Kidney (tissue), 14 donors: ENCODE measurements around the gene PRDM16. TPM values are rescaled to one million over a fixed set of nuclear protein-coding genes. Genes with fewer than 3 reads are reported as not detected.

Source experiments
- DNase-seq, 5 donors: peaks; one replicate each; pipeline ENCODE4 v3.0.0-alpha.2; 2013 to 2020
- FAIRE-seq: peaks from 2 replicates; lab custom pipeline; 2012; peaks lifted over from hg19 to GRCh38; lab: Jason Lieb, UNC
- H3K27ac ChIP-seq, 2 donors: one replicate each; pipeline ENCODE4 v1.7.0; 2013; ENCODE audit warnings: low read depth in 2 of 2, low read length in 2 of 2, inconsistent platforms in 1 of 2
- H3K27me3 ChIP-seq: one replicate; pipeline ENCODE4 v1.7.1; 2013; ENCODE audit warnings: low read length, inconsistent platforms; ENCODE audit not compliant: control insufficient read depth, insufficient read depth
- H3K36me3 ChIP-seq, 3 donors: one replicate each; pipeline versions ENCODE4 v1.7.0 to v1.7.1; 2013; ENCODE audit warnings: low read length in 3 of 3, control low read depth in 1 of 3, inconsistent platforms in 1 of 3; ENCODE audit not compliant: insufficient read depth in 3 of 3, control insufficient read depth in 2 of 3
- H3K4me1 ChIP-seq, 3 donors: one replicate each; pipeline versions ENCODE4 v1.7.0 to v1.7.1; 2013; ENCODE audit warnings: low read length in 3 of 3, inconsistent platforms in 1 of 3, low read depth in 1 of 3; ENCODE audit not compliant: control insufficient read depth in 2 of 3, insufficient read depth in 2 of 3
- H3K4me3 ChIP-seq, 3 donors: one replicate each; pipeline versions ENCODE4 v1.7.0 to v1.8.1; 2013; ENCODE audit warnings: low read length in 3 of 3, control low read depth in 1 of 3, inconsistent platforms in 1 of 3
- H3K9ac ChIP-seq, 3 donors: one replicate each; pipeline versions ENCODE4 v1.7.0 to v1.7.1; 2013; ENCODE audit warnings: low read length in 3 of 3, control low read depth in 1 of 3, inconsistent platforms in 1 of 3
- H3K9me3 ChIP-seq, 3 donors: one replicate each; pipeline versions ENCODE4 v1.7.0 to v1.7.1; 2013; ENCODE audit warnings: low read length in 3 of 3, control low read depth in 1 of 3, inconsistent platforms in 1 of 3; ENCODE audit not compliant: control insufficient read depth in 2 of 3, insufficient read depth in 1 of 3
- CTCF ChIP-seq: IDR thresholded peaks from 3 replicates; pipeline ENCODE4 v1.5.1; 2012; ENCODE audit warnings: mild to moderate bottlenecking, moderate library complexity, borderline replicate concordance; ENCODE audit not compliant: insufficient read depth; ENCODE audit errors: extremely low read depth
- intact Hi-C: fragments of 100-400 bp; cut with DNase I; formaldehyde crosslinking; loops from one replicate; pipeline ENCODE4 v1.11.1; 2022
- polyA plus RNA-seq: library from polyadenylated mRNA; stranded (reverse); fragments of 350-450 nt; fragmentation: Illumina TruSeq; extraction: RNeasy Lipid Tissue Mini Kit (QIAGEN cat#74804); gene quantifications from one replicate; pipeline ENCODE4 v1.2.3, GENCODE V29; 2014; ENCODE audit warnings: low read depth, low replicate concordance; ENCODE audit not compliant: insufficient read depth
- total RNA-seq: library from RNA; stranded (reverse); fragmentation: NEBNext Ultra II Directional; extraction: Animal tissue kit (Norgen Biotek cat#: 25700); gene quantifications from one replicate; pipeline ENCODE4 v1.2.1, GENCODE V29; 2021
- donor health status: control.
- donor health status: control.
- donor health status: control.
- donor health status: control.
- donor health status: control.
- donor health status: DM: yes; HTN: yes; CAD: no.
- donor health status: Normal renal cell carcinoma (clear cell type).

The PRDM16 gene
- total and polyA plus RNA-seq, 2 donors from 2014 or later, result 3.0 to 21.9 TPM

- intact Hi-C loops, result no loop called here
- no peak for DNase-seq
- no peak overlapping the region for H3K27ac ChIP-seq
Measured at GRCh38 chr1:3197781-3198316, 128.8 kb downstream of the PRDM16 start.

GRCh38 chr1:3198371-3199271, 129.6 kb downstream of the PRDM16 start:
- no peaks in the 10 kb centered on the region for H3K36me3 ChIP-seq
- no peak overlapping the region for H3K9ac ChIP-seq
- DNase-seq, result no peak
- no peak overlapping the region for H3K4me3 ChIP-seq
- peaks cover 0 to 5% (median 0%) of the 10 kb centered on the region in 3 donors for H3K4me1 ChIP-seq
- no peak overlapping the region for H3K27ac ChIP-seq
- no peak for TF ChIP-seq CTCF
- no peaks in the 10 kb centered on the region for H3K9me3 ChIP-seq
- intact Hi-C loops, result no loop called here
- no peak for FAIRE-seq
- no peaks in the 10 kb centered on the region for H3K27me3 ChIP-seq

More at GRCh38 chr1:3197781-3198316, 128.8 kb downstream of the PRDM16 start:
- H3K27me3 ChIP-seq, result no peaks in the 10 kb centered on the region
- FAIRE-seq, result no peak
- H3K4me1 ChIP-seq, result peaks cover 0 to 5% (median 0%) of the 10 kb centered on the region in 3 donors
- no peaks in the 10 kb centered on the region for H3K36me3 ChIP-seq
- no peak for TF ChIP-seq CTCF
- no peaks in the 10 kb centered on the region for H3K9me3 ChIP-seq
- no peak overlapping the region for H3K9ac ChIP-seq
- H3K4me3 ChIP-seq, result no peak overlapping the region

GRCh38 chr1:3204725-3205124, 135.7 kb downstream of the PRDM16 start:
- H3K36me3 ChIP-seq, result no peaks in the 10 kb centered on the region
- H3K9ac ChIP-seq, result no peak overlapping the region
- peaks cover 2% of the 10 kb centered on the region for H3K27me3 ChIP-seq
- intact Hi-C loops, result no loop called here
- peak overlapping the region in 1 of 2 donors; percentile 20 for H3K27ac ChIP-seq
- no peak for TF ChIP-seq CTCF
- no peak overlapping the region for H3K4me3 ChIP-seq
- DNase-seq (no peak), FAIRE-seq (no peak)
- no peaks in the 10 kb centered on the region for H3K9me3 ChIP-seq
- peaks cover 0 to 11% (median 10%) of the 10 kb centered on the region in 3 donors for H3K4me1 ChIP-seq
